ENCODE results near the gene KSR2. TPM values are rescaled to one million over a fixed set of nuclear protein-coding genes. Genes with fewer than 3 reads are reported as not detected.

KSR2 gene
- total RNA-seq, 1 experiment from 2014 or later, result 0.15 TPM

DNA sequence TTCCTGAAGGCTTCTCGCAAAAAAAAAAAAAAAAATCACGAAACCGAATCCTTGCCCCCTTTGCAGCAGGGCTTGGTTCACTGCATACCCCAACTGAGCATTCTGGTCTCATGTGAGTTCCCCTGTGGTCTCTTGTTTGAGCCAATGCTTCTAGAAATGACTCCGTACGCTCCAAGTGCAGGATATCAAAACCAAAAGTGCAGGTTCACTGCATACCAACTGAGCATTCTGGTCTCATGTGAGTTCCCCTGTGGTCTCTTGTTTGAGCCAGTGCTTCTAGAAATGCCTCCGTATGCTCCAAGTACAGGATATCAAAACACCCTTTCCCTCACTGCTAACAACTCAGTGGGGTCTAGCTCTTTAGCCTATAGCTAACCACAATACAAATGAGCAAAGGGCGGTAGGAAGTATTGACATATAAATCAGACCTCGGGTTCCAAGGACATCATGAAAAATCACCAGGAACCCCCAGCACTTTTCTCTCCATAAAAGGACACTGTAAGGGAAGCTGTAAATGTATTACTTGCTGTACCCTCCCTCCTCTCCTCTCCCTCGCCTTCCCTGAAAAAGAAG is 401.1 kb downstream of the KSR2 start:
- H3K9me3 ChIP-seq (ENCODE audit: control insufficient read depth, insufficient read depth, low read depth, low read length), result no peaks in the 10 kb centered on the region
- H3K36me3 ChIP-seq (ENCODE audit: control insufficient read depth, insufficient read depth, low read length), result no peaks in the 10 kb centered on the region
- no peak for DNase-seq (ENCODE audit: low read depth, low spot score)
- no TSS peak for BruUV-seq (replicated peaks)
- intact Hi-C loops (cut with micrococcal nuclease; ENCODE audit: unreplicated experiment), result no loop called here
- TF ChIP-seq, protein P1, sequence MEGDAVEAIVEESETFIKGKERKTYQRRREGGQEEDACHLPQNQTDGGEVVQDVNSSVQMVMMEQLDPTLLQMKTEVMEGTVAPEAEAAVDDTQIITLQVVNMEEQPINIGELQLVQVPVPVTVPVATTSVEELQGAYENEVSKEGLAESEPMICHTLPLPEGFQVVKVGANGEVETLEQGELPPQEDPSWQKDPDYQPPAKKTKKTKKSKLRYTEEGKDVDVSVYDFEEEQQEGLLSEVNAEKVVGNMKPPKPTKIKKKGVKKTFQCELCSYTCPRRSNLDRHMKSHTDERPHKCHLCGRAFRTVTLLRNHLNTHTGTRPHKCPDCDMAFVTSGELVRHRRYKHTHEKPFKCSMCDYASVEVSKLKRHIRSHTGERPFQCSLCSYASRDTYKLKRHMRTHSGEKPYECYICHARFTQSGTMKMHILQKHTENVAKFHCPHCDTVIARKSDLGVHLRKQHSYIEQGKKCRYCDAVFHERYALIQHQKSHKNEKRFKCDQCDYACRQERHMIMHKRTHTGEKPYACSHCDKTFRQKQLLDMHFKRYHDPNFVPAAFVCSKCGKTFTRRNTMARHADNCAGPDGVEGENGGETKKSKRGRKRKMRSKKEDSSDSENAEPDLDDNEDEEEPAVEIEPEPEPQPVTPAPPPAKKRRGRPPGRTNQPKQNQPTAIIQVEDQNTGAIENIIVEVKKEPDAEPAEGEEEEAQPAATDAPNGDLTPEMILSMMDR (IDR thresholded peaks at IDR 0.05), result no peak
- peaks cover 7% of the 10 kb centered on the region for H3K27me3 ChIP-seq (ENCODE audit: control insufficient read depth, insufficient read depth, low read length)
- H3K4me3 ChIP-seq (ENCODE audit: low read depth in 2 of 2, low read length in 2 of 2), result no peak overlapping the region
- ChIA-PET POLR2A (no interaction called here), CTCF (no interaction called here)
- no peaks in the 10 kb centered on the region for H3K4me1 ChIP-seq (ENCODE audit: control insufficient read depth, insufficient read depth, low read length)
- no peak overlapping the region for H3K27ac ChIP-seq (ENCODE audit: low read length)
- in situ Hi-C loops (cut with HindIII; ENCODE audit: low pct_unique_long_range_greater_than_20kb, low sequenced_read_pairs), result no loop called here
- ATAC-seq, result no peak

DNA sequence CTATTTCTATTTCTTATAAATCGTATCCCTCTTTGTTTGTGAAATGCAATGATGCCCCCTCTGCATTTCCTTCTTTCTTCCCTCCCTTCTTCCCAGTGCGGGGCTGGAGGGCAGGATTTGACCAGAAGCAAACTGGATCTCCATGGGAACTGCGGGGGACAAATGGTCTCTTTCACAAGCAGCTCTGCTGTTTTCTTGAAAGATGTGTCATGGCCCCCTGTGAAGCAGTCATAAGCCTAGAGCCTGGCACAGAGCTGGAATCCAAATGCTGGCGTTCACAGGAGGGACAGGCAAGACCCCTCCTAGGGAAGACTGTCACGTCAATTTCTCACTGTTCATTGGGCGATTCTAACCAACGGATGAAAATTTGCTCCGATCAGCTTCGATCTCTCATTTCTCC is 403.9 kb downstream of the KSR2 start:
- Histone ChIP-seq H3K4me3 (ENCODE audit: low read depth in 2 of 2, low read length in 2 of 2) (no peak overlapping the region), H3K27ac (ENCODE audit: low read length) (no peak overlapping the region), H3K4me1 (ENCODE audit: control insufficient read depth, insufficient read depth, low read length) (no peaks in the 10 kb centered on the region), H3K36me3 (ENCODE audit: control insufficient read depth, insufficient read depth, low read length) (no peaks in the 10 kb centered on the region), H3K27me3 (ENCODE audit: control insufficient read depth, insufficient read depth, low read length) (peaks cover 5% of the 10 kb centered on the region), H3K9me3 (ENCODE audit: control insufficient read depth, insufficient read depth, low read depth, low read length) (no peaks in the 10 kb centered on the region)
- ATAC-seq (no peak), DNase-seq (ENCODE audit: low read depth, low spot score) (no peak)
- in situ Hi-C loops (cut with HindIII; ENCODE audit: low pct_unique_long_range_greater_than_20kb, low sequenced_read_pairs), result no loop called here
- TF ChIP-seq, protein P1 (IDR thresholded peaks at IDR 0.05), result no peak
- no peak for TF ChIP-seq TCF7L2 (IDR thresholded peaks at IDR 0.05; ENCODE audit: low read depth, low read length)
- TF ChIP-seq SIN3A (IDR thresholded peaks at IDR 0.05; ENCODE audit: borderline replicate concordance, insufficient read depth, low read depth, low read length), result no peak
- TF ChIP-seq, protein P2, sequence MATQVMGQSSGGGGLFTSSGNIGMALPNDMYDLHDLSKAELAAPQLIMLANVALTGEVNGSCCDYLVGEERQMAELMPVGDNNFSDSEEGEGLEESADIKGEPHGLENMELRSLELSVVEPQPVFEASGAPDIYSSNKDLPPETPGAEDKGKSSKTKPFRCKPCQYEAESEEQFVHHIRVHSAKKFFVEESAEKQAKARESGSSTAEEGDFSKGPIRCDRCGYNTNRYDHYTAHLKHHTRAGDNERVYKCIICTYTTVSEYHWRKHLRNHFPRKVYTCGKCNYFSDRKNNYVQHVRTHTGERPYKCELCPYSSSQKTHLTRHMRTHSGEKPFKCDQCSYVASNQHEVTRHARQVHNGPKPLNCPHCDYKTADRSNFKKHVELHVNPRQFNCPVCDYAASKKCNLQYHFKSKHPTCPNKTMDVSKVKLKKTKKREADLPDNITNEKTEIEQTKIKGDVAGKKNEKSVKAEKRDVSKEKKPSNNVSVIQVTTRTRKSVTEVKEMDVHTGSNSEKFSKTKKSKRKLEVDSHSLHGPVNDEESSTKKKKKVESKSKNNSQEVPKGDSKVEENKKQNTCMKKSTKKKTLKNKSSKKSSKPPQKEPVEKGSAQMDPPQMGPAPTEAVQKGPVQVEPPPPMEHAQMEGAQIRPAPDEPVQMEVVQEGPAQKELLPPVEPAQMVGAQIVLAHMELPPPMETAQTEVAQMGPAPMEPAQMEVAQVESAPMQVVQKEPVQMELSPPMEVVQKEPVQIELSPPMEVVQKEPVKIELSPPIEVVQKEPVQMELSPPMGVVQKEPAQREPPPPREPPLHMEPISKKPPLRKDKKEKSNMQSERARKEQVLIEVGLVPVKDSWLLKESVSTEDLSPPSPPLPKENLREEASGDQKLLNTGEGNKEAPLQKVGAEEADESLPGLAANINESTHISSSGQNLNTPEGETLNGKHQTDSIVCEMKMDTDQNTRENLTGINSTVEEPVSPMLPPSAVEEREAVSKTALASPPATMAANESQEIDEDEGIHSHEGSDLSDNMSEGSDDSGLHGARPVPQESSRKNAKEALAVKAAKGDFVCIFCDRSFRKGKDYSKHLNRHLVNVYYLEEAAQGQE (IDR thresholded peaks at IDR 0.05; ENCODE audit: insufficient read depth in 1 of 2, low read depth in 2 of 2, low read length in 1 of 2), result no peak
- TF ChIP-seq POLR2AphosphoS5 (IDR thresholded peaks at IDR 0.05; ENCODE audit: low read depth, low read length), result no peak
- BruUV-seq (replicated peaks), result no TSS peak
- ChIA-PET CTCF (no interaction called here), POLR2A (no interaction called here)
- intact Hi-C loops (cut with micrococcal nuclease; ENCODE audit: unreplicated experiment), result no loop called here
